ENCODE results near the gene SMURF1.
"Not testable (repeated sequence)": the region's sequence is repeated elsewhere in the genome, so short reads cannot be mapped to it uniquely, and the experiment has no call there.

Gene SMURF1

GRCh38 chr7:99054781-99055180 lies 89.1 kb downstream of the SMURF1 start:
- DNase-seq (ENCODE audit: low read depth, low spot score), result no peak

GRCh38 chr7:99050971-99051370 lies 92.9 kb downstream of the SMURF1 start:
- no peak for DNase-seq (ENCODE audit: low read depth, low spot score)

- no peak for DNase-seq (ENCODE audit: low read depth, low spot score)
These were observed 96.3 kb downstream of the SMURF1 start for GRCh38 chr7:99047526-99048077.

GRCh38 chr7:99046722-99047121 lies 97.2 kb downstream of the SMURF1 start:
- DNase-seq (ENCODE audit: low read depth, low spot score), result no peak

- DNase-seq (ENCODE audit: low read depth, low spot score), result not testable (repeated sequence)
These were observed 97.6 kb downstream of the SMURF1 start for GRCh38 chr7:99046262-99046661.

- not testable (repeated sequence) for DNase-seq (ENCODE audit: low read depth, low spot score)
These were observed 99.0 kb downstream of the SMURF1 start for GRCh38 chr7:99044858-99045257.

- DNase-seq (ENCODE audit: low read depth, low spot score), result no peak
These were observed 101.0 kb downstream of the SMURF1 start for GRCh38 chr7:99042957-99043356.

GRCh38 chr7:99041526-99041925 lies 102.4 kb downstream of the SMURF1 start:
- DNase-seq (ENCODE audit: low read depth, low spot score), result no peak

GRCh38 chr7:99040104-99040958 lies 103.6 kb downstream of the SMURF1 start:
- DNase-seq (ENCODE audit: low read depth, low spot score), result peak; percentile 30

GRCh38 chr7:99039384-99039891 lies 104.5 kb downstream of the SMURF1 start:
- DNase-seq (ENCODE audit: low read depth, low spot score), result no peak

- no peak for DNase-seq (ENCODE audit: low read depth, low spot score)
These were observed 105.6 kb downstream of the SMURF1 start for GRCh38 chr7:99038086-99038855.

- no peak for DNase-seq (ENCODE audit: low read depth, low spot score)
These were observed 106.5 kb downstream of the SMURF1 start for GRCh38 chr7:99037327-99037940.

- no peak for DNase-seq (ENCODE audit: low read depth, low spot score)
These were observed 107.3 kb downstream of the SMURF1 start for GRCh38 chr7:99036546-99037111.

- DNase-seq (ENCODE audit: low read depth, low spot score), result no peak
These were observed 108.0 kb downstream of the SMURF1 start for GRCh38 chr7:99035723-99036545.

- no peak for DNase-seq (ENCODE audit: low read depth, low spot score)
These were observed 108.8 kb downstream of the SMURF1 start for GRCh38 chr7:99034932-99035722.

- no peak for DNase-seq (ENCODE audit: low read depth, low spot score)
These were observed 110.1 kb downstream of the SMURF1 start for GRCh38 chr7:99033765-99034164.

GRCh38 chr7:99032928-99033327 lies 111.0 kb downstream of the SMURF1 start:
- no peak for DNase-seq (ENCODE audit: low read depth, low spot score)

- no peak for DNase-seq (ENCODE audit: low read depth, low spot score)
These were observed 112.4 kb downstream of the SMURF1 start for GRCh38 chr7:99031496-99031895.

- no peak for DNase-seq (ENCODE audit: low read depth, low spot score)
These were observed 113.0 kb downstream of the SMURF1 start for GRCh38 chr7:99030951-99031350.

GRCh38 chr7:99030457-99030856 lies 113.5 kb downstream of the SMURF1 start:
- DNase-seq (ENCODE audit: low read depth, low spot score), result no peak

All from activated naive CD8-positive, alpha-beta T cell treated with anti-CD3 and anti-CD28 coated beads, Interleukin-2, amount 50 U/mL, for 16 hours (primary cell).